HG02938 (cell line): Measurements from ENCODE around the gene RAPGEF6.
"Not testable (repeated sequence)": the region's sequence is repeated elsewhere in the genome, so short reads cannot be mapped to it uniquely, and the experiment has no call there.

Source experiments
- ATAC-seq: cut with Tn5 transposase; IDR thresholded peaks from one replicate; pipeline ENCODE4 v1.9.1; 2021; ENCODE audit warnings: mild to moderate bottlenecking, moderate library complexity; ENCODE audit not compliant: unreplicated experiment

The RAPGEF6 gene

DNA sequence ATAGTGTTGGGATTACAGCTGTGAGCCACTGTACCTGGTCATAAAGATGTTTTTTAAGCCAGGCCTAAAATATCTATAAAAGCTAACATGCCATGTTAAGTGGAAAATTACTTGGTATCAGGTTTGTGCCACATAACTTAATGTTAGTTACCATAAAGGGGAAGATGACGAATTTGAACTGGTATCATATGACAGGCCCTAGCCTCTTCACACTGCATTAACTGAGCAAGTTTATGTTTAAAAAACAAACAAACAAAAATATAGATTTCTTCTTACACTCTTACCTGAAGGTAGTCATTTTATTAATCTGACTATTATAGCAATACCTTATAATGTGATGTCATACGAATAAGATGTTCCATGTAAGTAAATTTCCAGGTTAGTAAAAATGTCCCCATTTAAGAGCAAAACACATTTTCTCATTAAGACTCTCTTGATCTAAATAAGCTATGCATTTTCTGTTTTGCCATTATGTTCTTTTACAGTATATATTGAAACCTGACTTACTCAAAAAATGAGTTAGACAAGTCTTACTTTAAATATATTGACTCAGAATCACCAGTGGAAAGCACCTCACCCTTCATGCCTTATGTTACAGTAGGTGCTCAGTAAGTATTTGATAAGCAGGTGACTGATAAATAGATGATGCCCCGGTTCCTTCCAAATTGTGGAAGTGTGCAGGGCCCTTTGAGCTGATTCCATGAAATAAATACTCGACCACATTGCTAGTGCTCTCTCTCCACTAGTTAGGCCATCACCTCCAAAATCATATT lies 245.7 kb downstream of the RAPGEF6 start:
- no peak for ATAC-seq

GRCh38 chr5:131387255-131387654 lies 247.8 kb downstream of the RAPGEF6 start:
- no peak for ATAC-seq

GRCh38 chr5:131386779-131387178 lies 248.2 kb downstream of the RAPGEF6 start:
- no peak for ATAC-seq

DNA sequence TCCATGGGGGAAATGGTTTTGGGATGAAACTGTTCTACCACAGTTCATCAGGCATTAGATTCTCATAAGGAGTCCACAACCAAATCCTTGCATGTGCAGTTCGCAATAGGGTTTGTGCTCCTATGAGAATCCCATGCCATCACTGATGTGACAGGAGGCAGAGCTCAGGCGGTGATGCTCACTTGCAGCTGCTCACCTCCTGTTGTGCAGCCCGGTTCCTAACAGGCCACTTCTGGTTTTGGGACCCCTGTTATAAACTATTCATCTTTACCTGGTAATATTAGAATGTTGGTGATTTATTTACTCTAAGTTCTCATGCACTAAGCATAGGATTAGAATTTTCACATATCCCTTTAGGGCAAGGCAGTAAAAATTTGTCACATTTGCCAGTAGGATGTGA lies 248.9 kb downstream of the RAPGEF6 start:
- ATAC-seq: no peak

GRCh38 chr5:131384616-131385214 lies 250.3 kb downstream of the RAPGEF6 start:
- ATAC-seq: no peak

- no peak for ATAC-seq
Measured at GRCh38 chr5:131384173-131384572, 250.9 kb downstream of the RAPGEF6 start.

- peak; percentile 58 for ATAC-seq
Measured at GRCh38 chr5:131382407-131383395, 252.3 kb downstream of the RAPGEF6 start.

DNA sequence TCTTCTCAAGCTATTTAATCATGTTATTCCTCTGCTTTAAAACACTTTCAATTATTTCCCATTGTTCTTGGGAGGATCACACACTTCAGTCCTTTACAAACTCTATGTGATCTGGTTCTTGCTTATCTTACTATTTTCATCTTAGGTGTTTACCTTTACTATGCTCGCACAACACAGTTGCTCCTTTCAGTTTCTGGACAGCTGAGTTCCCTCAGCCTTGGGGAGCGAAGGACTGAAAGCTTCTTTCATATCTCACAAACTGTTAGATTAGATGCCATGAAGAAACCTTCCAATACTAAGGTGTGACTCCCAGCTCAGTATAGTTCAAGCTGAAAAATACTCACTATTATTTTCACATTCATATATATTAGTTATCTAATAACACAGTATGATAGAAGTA lies 253.3 kb downstream of the RAPGEF6 start:
- ATAC-seq: peak; percentile 50

DNA sequence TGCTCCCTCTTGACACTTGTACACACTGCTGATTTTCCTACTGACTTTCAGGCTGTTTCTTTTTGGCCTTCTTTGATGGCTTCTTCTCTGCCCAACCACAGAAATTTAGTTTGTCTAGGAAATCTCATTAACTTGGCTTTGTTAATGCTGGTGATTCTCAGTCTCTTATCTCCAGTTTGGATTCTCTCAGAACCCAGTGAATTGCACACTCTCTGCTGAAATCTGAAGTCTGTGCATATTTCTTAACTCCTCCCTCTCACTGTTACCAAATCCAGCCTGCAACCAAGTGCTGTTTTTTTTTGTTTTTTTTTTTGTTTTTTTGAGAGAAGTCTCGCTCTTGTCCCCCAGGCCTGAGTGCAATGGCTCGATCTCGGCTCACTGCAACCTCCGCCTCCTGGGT lies 254.0 kb downstream of the RAPGEF6 start:
- ATAC-seq: no peak

GRCh38 chr5:131380238-131380637 lies 254.8 kb downstream of the RAPGEF6 start:
- ATAC-seq: not testable (repeated sequence)

DNA sequence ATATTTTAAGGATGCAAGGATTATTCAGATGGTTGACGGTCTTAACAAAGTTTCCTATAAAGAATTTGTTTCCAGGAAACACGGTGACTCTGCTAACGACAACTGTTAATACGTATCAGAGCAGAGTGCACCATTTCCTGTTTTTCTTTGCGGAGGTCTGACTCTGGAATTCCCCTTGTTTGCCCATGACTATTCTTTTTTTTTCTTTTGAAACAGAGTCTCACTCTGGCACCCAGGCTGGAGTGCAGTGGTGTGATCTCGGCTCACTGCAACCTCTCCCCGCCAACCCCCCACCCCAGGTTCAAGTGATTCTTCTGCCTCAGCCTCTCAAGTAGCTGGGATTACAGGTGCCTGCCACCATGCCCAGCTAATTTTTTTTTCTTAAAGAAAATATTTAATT lies 255.3 kb downstream of the RAPGEF6 start:
- ATAC-seq: peak; percentile 32

GRCh38 chr5:131378721-131379541 lies 256.1 kb downstream of the RAPGEF6 start:
- no peak for ATAC-seq

GRCh38 chr5:131377785-131378325 lies 257.2 kb downstream of the RAPGEF6 start:
- ATAC-seq: no peak

- no peak for ATAC-seq
Measured at GRCh38 chr5:131377346-131377745, 257.7 kb downstream of the RAPGEF6 start.

- no peak for ATAC-seq
Measured at GRCh38 chr5:131375351-131375750, 259.7 kb downstream of the RAPGEF6 start.
